IPS-NIHi7 (cell line): ENCODE data around the gene GGT7.
A peak's percentile ranks its signal among the peaks of the same experiment; 100 is the strongest.
"Not testable (repeated sequence)": the region's sequence is repeated elsewhere in the genome, so short reads cannot be mapped to it uniquely, and the experiment has no call there.

Source experiments
- DNase-seq: peaks from one replicate; pipeline ENCODE4 v3.0.0; 2012; ENCODE audit warnings: mixed read lengths; ENCODE audit errors: extremely low spot score

Gene GGT7

GRCh38 chr20:34848597-34848996 lies 24.1 kb downstream of the GGT7 start:
- no peak for DNase-seq

GRCh38 chr20:34843421-34843820 lies 29.2 kb downstream of the GGT7 start:
- no peak for DNase-seq

- no peak for DNase-seq
These were observed 30.5 kb downstream of the GGT7 start for GRCh38 chr20:34842143-34842542.

DNA sequence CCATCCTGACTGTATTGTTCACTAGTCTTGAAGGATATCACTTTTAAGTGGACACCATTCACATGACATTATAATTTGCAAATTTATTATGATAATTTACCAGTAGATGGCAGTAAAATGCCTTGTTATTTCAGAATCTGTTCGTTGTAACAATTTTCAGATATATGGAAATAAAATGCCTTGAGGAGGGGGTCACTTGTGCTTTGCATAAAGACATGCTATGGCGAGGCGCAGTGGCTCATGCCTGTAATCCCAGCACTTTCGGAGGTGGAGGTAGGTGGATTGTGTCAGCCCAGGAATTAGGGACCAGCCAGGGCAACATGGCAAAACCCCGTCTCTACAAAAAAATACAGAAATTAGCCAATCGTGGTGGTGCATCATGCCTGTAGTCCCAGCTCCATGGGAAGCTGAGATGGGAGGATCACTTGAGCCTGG lies 38.2 kb downstream of the GGT7 start:
- no peak for DNase-seq

GRCh38 chr20:34831936-34832335 lies 40.7 kb downstream of the GGT7 start:
- no peak for DNase-seq

GRCh38 chr20:34829191-34829590 lies 43.5 kb downstream of the GGT7 start:
- DNase-seq = no peak

DNA sequence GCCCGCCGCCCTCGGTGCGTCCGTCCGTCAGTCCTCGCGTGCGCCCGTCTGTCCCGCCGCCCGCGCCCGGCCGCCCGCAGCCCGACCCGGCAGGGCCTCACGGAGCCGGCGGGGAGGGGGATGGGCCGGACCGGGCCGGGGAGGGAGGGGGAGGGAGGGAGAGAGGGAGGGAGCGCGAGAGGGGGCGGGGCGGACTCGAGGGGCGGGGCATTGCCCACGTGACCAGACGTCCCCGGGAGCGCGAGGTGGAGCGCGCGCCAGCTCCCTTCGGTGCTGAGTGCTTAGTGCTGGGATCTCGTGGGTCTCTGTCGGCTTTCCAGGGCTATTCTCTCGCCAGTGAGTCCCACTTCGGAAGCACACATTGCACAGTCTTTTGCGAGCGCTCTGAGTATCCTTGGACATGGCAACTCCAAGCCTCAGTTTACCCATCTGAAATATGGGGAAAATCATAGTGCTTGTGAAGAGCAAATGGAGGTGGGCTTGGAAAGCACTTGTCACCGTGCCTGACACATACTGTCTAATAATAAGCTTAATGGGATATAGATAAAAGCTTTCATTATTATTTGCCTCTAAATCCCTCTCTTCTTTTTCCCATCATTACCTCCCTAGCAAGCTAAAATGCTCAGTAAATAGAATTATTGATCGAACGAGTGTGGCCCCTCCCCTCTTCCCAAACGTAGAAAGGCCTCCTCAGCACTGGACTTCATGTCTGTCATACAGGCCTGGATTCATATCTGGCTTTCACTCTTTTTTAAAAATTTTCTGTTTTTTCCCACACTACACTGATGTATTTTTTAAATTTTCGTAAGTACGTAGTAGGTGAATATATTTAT lies 46.9 kb downstream of the GGT7 start, which contains the start of gene NCOA6:
NCOA6 (minus strand) TSS at position 122 of the 833 bp plus-strand sequence. CDS start 43,296 bp downstream, outside the sequence.
- DNase-seq = peak; percentile 75

- peak; percentile 80 for DNase-seq
These were observed 47.7 kb downstream of the GGT7 start for GRCh38 chr20:34824806-34825529.

DNA sequence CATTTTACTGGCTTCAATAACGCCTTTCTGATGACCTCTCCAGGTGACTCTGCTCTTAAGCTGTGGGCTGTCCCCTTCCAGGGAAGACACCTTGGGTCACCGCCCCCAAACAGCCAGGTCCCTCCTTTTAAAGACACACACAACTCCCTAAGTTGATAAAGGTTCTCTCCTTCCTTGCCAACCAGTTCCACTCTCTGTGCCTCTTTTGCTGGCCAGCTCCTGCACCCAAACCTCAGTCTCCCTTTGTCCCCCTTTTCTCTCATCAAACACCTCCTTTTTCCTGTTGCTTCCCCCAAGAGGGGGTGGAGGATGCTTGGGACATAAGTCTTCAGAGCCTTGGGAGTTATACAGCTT lies 48.2 kb downstream of the GGT7 start:
- peak; percentile 77 for DNase-seq

DNA sequence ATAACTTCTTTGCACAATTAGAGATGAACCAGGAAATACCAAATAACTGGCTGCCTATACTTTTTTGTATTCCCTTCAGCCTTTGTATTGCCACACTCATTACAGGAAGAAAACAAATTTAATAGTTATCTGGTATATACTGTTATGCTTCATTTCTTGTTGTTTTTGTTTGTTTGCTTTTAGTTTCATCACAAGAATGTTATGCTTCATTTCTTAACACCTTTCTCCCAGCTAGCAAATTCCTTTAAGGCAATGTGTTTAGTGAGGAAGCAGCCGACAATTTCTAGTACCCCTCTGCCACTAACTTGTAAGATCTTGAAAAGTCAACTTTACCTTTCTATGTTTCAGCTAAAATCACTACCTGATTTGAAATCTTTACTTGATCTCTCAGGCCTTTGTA lies 48.6 kb downstream of the GGT7 start:
- no peak for DNase-seq

DNA sequence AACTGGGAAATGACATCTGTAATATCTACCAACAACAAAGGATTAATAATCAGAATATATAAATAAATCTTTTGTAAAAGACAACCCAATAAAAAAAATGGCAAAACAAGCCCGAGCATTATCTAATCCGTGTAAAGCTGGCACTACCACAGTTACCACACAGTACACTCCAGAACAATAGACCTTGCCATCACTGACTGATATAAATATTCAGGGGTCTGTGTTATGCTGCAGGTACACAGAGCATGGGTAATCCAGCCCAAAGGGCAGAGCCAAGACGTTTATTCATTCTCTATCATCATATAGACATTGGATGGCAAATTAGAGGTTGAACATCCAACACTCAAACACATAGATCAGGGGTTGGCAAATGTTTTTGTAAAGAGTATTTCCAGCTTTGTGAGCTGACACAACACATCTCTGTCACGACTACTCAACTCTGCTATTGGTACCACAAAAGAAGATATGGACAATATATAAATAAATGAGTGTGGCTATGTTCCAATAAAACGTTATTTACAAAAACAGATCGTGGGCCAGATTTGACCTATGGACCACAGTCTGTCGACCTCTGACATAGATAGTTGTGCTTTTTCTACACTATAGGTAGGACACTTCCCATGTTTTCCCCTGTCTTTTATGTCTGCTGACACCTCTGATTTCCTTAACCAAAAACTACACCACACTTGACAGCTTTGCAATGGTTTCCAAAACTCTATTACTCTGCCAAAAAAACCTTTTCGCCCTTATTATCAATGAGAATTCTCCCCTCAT lies 51.7 kb downstream of the GGT7 start:
- no peak for DNase-seq

- DNase-seq = no peak
These were observed 54.9 kb downstream of the GGT7 start for GRCh38 chr20:34817801-34818200.

GRCh38 chr20:34817072-34817471 lies 55.6 kb downstream of the GGT7 start:
- DNase-seq = no peak

DNA sequence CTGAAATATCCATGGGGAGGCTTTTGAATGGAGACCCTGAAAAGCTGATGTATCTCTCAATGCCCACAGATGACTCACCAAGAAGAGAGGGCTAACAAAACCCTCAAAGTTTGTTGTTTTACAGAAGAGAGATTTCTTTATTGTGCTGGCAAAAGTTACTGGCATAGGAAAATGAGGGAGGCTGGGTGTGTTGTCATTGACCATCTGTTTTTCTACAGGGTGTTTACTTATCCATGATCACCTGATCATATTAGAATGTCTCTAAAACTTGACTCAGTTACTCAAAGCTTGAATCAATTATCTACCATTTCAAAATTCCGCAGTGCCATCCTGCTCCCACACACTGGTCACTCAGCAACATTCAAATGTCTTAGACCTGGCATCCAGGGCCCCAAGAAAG lies 57.0 kb downstream of the GGT7 start:
- DNase-seq = no peak

GRCh38 chr20:34808583-34808982 lies 64.1 kb downstream of the GGT7 start:
- no peak for DNase-seq

DNA sequence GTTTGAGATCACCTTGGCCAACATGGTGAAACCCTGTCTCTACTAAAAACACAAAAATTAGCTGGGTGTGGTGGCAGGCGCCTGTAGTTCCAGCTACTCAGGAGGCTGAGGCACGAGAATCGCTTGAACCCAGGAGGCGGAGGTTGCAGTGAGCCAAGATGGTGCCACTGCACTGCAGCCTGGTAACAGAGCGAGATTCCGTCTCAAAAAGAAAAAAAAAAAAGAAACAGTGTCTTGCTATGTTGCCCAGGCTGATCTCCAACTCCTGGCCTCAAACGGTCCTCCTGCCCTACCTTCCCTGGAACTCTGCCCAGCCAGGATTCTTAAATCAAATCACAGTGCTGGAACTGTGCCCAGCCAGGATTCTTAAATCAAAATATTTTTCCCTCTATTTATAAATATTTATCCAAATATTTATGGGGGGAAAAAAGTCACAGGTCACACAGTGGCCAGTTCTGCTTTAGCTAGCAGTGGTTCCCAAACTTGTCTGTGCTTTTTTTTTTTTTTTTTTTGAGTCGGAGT lies 64.7 kb downstream of the GGT7 start:
- DNase-seq = not testable (repeated sequence)

- DNase-seq = no peak
These were observed 66.4 kb downstream of the GGT7 start for GRCh38 chr20:34806255-34806654.

- no peak for DNase-seq
These were observed 73.8 kb downstream of the GGT7 start for GRCh38 chr20:34798871-34799270.

- DNase-seq = no peak
These were observed 74.3 kb downstream of the GGT7 start for GRCh38 chr20:34798328-34798727.

DNA sequence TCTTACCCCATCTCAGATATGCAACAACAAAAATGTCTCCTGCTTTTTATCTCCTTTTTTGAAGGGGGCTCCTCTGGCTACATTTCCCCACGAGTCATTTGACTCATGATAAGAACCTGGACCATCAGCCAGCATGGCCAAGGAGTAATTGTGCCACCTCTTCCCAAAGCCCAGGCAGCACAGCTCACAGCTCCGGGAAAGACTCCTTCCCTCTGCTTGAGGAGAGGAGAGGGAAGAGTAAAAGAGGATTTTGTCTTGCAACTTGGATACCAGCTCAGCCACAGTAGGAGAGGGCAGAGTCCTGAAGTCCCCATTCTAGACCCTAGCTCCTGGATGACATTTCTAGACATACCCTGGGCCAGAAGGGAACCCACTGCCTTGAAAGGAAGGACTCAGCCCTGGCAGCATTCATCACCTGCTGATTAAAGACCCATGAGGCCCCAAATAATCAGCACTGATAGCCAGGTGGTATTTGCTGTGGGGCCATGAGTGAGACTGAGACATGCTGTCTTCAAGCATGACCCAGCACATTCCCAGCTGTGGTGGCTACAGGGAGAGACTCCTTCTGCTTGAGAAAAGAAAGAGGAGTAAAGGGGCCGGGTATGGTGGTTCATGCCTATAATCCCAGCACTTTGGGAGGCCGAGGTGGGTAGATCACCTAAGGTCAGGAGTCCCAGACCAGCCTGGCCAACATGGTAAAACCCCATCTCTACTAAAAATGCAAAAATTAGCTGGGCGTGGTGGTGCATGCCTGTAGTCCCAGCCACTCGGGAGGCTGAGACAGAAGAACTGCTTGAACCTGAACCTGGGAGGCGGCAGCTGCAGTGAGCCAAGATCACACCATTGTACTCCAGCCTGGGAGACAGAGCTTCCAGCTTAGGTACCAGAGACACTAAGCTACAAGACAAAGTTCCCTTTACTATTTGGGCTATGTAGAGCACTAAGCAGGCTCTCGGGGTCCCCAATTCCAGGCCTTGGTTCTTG lies 75.4 kb downstream of the GGT7 start:
- DNase-seq = no peak
